MM.1S (cell line): ENCODE data around the gene ADARB2.

Experiments
- DNase-seq: peaks from one replicate; pipeline ENCODE4 v3.0.0-alpha.2; 2015
- H2AFZ ChIP-seq: fragments of 300-600 bp; sonication (generic); 2 replicates; pipeline ENCODE4 v1.6.0; 2016; ENCODE audit warnings: antibody characterized with exemption, low read length
- H3F3A ChIP-seq: fragments of 300-600 bp; sonication (generic); 2 replicates; pipeline ENCODE4 v1.6.1; 2016; ENCODE audit warnings: mild to moderate bottlenecking, antibody characterized with exemption, low read length, moderate library complexity, mixed read lengths; ENCODE audit not compliant: insufficient read depth
- H3K27ac ChIP-seq: fragments of 300-600 bp; sonication (generic); 2 replicates; pipeline ENCODE4 v1.5.1; 2016; ENCODE audit warnings: mild to moderate bottlenecking, low read length
- H3K27me3 ChIP-seq: fragments of 300-600 bp; sonication (generic); replicated peaks from 2 replicates; pipeline ENCODE4 v1.6.0; 2016; ENCODE audit warnings: low read length; ENCODE audit not compliant: insufficient read depth
- H3K36me3 ChIP-seq: fragments of 300-600 bp; sonication (generic); replicated peaks from 2 replicates; pipeline ENCODE4 v1.6.1; 2016; ENCODE audit warnings: mild to moderate bottlenecking, low read length, mixed read lengths; ENCODE audit not compliant: insufficient read depth
- H3K4me1 ChIP-seq: fragments of 300-600 bp; sonication (generic); 2 replicates; pipeline ENCODE4 v1.6.1; 2016; ENCODE audit warnings: low read length, mixed read lengths
- H3K4me2 ChIP-seq: fragments of 300-600 bp; sonication (generic); 2 replicates; pipeline ENCODE4 v1.6.0; 2016; ENCODE audit warnings: low read depth, low read length
- H3K4me3 ChIP-seq: fragments of 300-600 bp; sonication (generic); 2 replicates; pipeline ENCODE4 v1.5.1; 2016; ENCODE audit warnings: low read length, mixed read lengths
- H3K79me2 ChIP-seq: fragments of 300-600 bp; sonication (generic); 2 replicates; pipeline ENCODE4 v1.6.1; 2016; ENCODE audit warnings: mixed run types, low read length, mixed read lengths
- H3K9ac ChIP-seq: fragments of 300-600 bp; sonication (generic); 2 replicates; pipeline ENCODE4 v1.6.1; 2016; ENCODE audit warnings: low read length, mixed read lengths
- H3K9me2 ChIP-seq: fragments of 300-600 bp; sonication (generic); replicated peaks from 2 replicates; pipeline ENCODE4 v1.6.1; 2016; ENCODE audit warnings: mild to moderate bottlenecking, low read length, mixed read lengths; ENCODE audit not compliant: insufficient read depth
- H3K9me3 ChIP-seq: fragments of 300-600 bp; sonication (generic); replicated peaks from 2 replicates; pipeline ENCODE4 v1.6.1; 2016; ENCODE audit warnings: mild to moderate bottlenecking, low read length, mixed read lengths; ENCODE audit not compliant: insufficient read depth
- H4K20me1 ChIP-seq: fragments of 300-600 bp; sonication (generic); 2 replicates; pipeline ENCODE4 v1.6.1; 2016; ENCODE audit warnings: mild to moderate bottlenecking, low read length, moderate library complexity, mixed read lengths; ENCODE audit not compliant: insufficient read depth
- CTCF ChIP-seq: fragments of 300-600 bp; sonication (generic); IDR thresholded peaks from 2 replicates; pipeline ENCODE4 v1.5.1; 2016; ENCODE audit warnings: antibody characterized with exemption, low read length, mixed read lengths
- EZH2 ChIP-seq: fragments of 300-600 bp; sonication (generic); optimal IDR thresholded peaks from 2 replicates; pipeline ENCODE3; 2017; ENCODE audit warnings: low read depth, mild to moderate bottlenecking, antibody characterized with exemption, low read length, mixed read lengths
- EZH2phosphoT487 ChIP-seq: fragments of 300-600 bp; sonication (generic); IDR thresholded peaks from 2 replicates; pipeline ENCODE4 v1.6.1; 2018; ENCODE audit warnings: antibody characterized with exemption, low read length

Gene ADARB2

GRCh38 chr10:1148855-1149605 is 588.3 kb downstream of the ADARB2 start:
- Histone ChIP-seq H3K9me3 (no peaks in the 10 kb centered on the region), H2AFZ (no peak overlapping the region), H3K4me3 (no peak overlapping the region), H3K9ac (no peak overlapping the region), H3K4me2 (no peak overlapping the region), H3K27me3 (no peaks in the 10 kb centered on the region), H4K20me1 (no peaks in the 10 kb centered on the region), H3F3A (no peaks in the 10 kb centered on the region), H3K36me3 (no peaks in the 10 kb centered on the region), H3K79me2 (no peaks in the 10 kb centered on the region), H3K4me1 (no peaks in the 10 kb centered on the region), H3K27ac (no peak overlapping the region), H3K9me2 (no peaks in the 10 kb centered on the region)
- DNase-seq: no peak
- TF ChIP-seq EZH2 (no peak), EZH2phosphoT487 (no peak), CTCF (no peak)

GRCh38 chr10:1147810-1148209 is 589.5 kb downstream of the ADARB2 start:
- no peaks in the 10 kb centered on the region for H3K27me3 ChIP-seq
- H3K4me2 ChIP-seq: no peak overlapping the region
- H3K9ac ChIP-seq: no peak overlapping the region
- H3K9me2 ChIP-seq: no peaks in the 10 kb centered on the region
- DNase-seq: no peak
- TF ChIP-seq CTCF (no peak), EZH2 (no peak), EZH2phosphoT487 (no peak)
- no peaks in the 10 kb centered on the region for H3K4me1 ChIP-seq
- H3K4me3 ChIP-seq: no peak overlapping the region
- H3F3A ChIP-seq: no peaks in the 10 kb centered on the region
- no peaks in the 10 kb centered on the region for H4K20me1 ChIP-seq
- no peaks in the 10 kb centered on the region for H3K9me3 ChIP-seq
- no peak overlapping the region for H3K27ac ChIP-seq
- H2AFZ ChIP-seq: no peak overlapping the region
- no peaks in the 10 kb centered on the region for H3K79me2 ChIP-seq
- H3K36me3 ChIP-seq: no peaks in the 10 kb centered on the region

- H3K79me2 ChIP-seq: no peaks in the 10 kb centered on the region
- no peaks in the 10 kb centered on the region for H3K4me1 ChIP-seq
- no peaks in the 10 kb centered on the region for H4K20me1 ChIP-seq
- H3K4me3 ChIP-seq: no peak overlapping the region
- no peaks in the 10 kb centered on the region for H3F3A ChIP-seq
- no peak overlapping the region for H3K9ac ChIP-seq
- no peaks in the 10 kb centered on the region for H3K27me3 ChIP-seq
- no peak overlapping the region for H2AFZ ChIP-seq
- H3K9me2 ChIP-seq: no peaks in the 10 kb centered on the region
- H3K9me3 ChIP-seq: no peaks in the 10 kb centered on the region
- no peaks in the 10 kb centered on the region for H3K36me3 ChIP-seq
- H3K4me2 ChIP-seq: no peak overlapping the region
- TF ChIP-seq EZH2 (no peak), EZH2phosphoT487 (no peak), CTCF (peak; percentile 34)
- DNase-seq: no peak
- H3K27ac ChIP-seq: no peak overlapping the region
These were observed 594.7 kb downstream of the ADARB2 start for GRCh38 chr10:1142596-1142995.
